Effector memory CD4-positive, alpha-beta T cell (primary cell): ENCODE results near the gene CACHD1.
"Not testable (repeated sequence)": the region's sequence is repeated elsewhere in the genome, so short reads cannot be mapped to it uniquely, and the experiment has no call there.

Source experiments
- DNase-seq, 3 donors: peaks; one replicate each; pipeline ENCODE4 v3.0.0-alpha.2; 2020
- H3K27ac ChIP-seq: 2 replicates; pipeline ENCODE4 v1.7.0; 2013; ENCODE audit warnings: mild to moderate bottlenecking, low read length, moderate library complexity; ENCODE audit not compliant: insufficient read depth, poor library complexity, severe bottlenecking
- H3K27me3 ChIP-seq: replicated peaks from 2 replicates; pipeline ENCODE4 v1.7.0; 2013; ENCODE audit warnings: mild to moderate bottlenecking, low read length; ENCODE audit not compliant: insufficient read depth, control insufficient read depth, poor library complexity, severe bottlenecking
- H3K36me3 ChIP-seq: 2 replicates; pipeline ENCODE4 v1.7.0; 2013; ENCODE audit warnings: mild to moderate bottlenecking, low read length, moderate library complexity; ENCODE audit not compliant: control insufficient read depth, insufficient read depth
- H3K4me1 ChIP-seq: 2 replicates; pipeline ENCODE4 v1.7.0; 2013; ENCODE audit warnings: low read length, mild to moderate bottlenecking; ENCODE audit not compliant: control insufficient read depth, insufficient read depth, poor library complexity, severe bottlenecking
- H3K4me3 ChIP-seq: 2 replicates; pipeline ENCODE4 v1.7.0; 2013; ENCODE audit warnings: low read length, low read depth, mild to moderate bottlenecking; ENCODE audit not compliant: insufficient read depth, poor library complexity, severe bottlenecking
- H3K9me3 ChIP-seq: 2 replicates; pipeline ENCODE4 v1.7.0; 2013; ENCODE audit warnings: mild to moderate bottlenecking, low read length, moderate library complexity; ENCODE audit not compliant: control insufficient read depth

The CACHD1 gene

DNA sequence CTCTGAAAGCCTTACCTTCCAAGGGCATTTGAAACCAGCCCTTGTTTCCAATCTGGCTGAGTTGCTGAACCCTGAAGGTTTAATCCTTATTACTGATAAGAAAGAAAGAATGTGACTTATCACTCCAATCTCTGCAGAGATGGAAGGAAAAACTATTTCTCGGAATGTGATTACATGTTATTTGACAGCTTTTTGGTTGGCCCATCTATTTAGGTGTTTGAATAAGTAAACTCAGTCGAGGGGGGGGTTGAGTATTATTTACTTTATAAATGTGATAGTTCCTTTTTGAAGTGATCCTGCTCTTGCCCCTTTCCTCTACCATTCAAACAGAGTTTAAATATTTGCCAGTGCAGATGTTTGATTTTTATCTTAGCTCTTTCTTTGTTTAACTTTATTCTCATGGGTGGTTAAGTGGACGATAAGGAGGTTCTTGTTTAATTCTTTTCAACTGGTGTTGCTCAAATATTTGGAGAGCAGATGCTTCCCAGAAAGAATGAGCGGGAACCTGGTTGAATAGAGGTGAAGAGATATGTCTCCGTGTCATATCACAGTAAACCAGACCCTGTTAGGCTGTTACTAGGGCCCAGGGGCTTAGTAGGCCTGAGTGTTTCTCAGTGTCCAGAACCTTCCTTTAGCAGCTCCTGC, 126.1 kb downstream of the CACHD1 start:
- H3K27me3 ChIP-seq: no peaks in the 10 kb centered on the region
- H3K27ac ChIP-seq: no peak overlapping the region
- no peaks in the 10 kb centered on the region for H3K9me3 ChIP-seq
- no peaks in the 10 kb centered on the region for H3K36me3 ChIP-seq
- DNase-seq: no peak
- H3K4me1 ChIP-seq: no peaks in the 10 kb centered on the region
- no peak overlapping the region for H3K4me3 ChIP-seq

DNA sequence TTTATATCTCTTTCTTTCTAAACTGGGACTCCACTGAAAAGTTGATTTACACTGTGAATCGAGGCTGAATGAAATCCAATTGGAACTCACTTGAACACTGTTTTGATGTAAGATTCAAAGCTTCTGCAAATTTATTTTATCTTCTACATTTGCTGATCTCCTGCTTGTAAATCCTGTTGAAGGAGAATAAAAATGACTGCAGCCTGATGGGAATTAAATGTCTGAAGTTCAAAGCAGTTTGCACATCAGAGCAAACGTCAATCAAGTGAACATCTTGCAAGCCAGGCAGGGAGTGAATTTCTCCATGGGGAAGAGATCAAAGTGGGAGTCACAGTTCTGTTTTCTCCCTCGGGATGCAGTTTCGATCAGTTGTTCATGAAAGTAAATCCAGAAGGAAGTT, 127.2 kb downstream of the CACHD1 start:
- H3K27me3 ChIP-seq: no peaks in the 10 kb centered on the region
- no peaks in the 10 kb centered on the region for H3K4me1 ChIP-seq
- DNase-seq: no peak
- no peaks in the 10 kb centered on the region for H3K36me3 ChIP-seq
- H3K27ac ChIP-seq: no peak overlapping the region
- H3K9me3 ChIP-seq: no peaks in the 10 kb centered on the region
- no peak overlapping the region for H3K4me3 ChIP-seq

DNA sequence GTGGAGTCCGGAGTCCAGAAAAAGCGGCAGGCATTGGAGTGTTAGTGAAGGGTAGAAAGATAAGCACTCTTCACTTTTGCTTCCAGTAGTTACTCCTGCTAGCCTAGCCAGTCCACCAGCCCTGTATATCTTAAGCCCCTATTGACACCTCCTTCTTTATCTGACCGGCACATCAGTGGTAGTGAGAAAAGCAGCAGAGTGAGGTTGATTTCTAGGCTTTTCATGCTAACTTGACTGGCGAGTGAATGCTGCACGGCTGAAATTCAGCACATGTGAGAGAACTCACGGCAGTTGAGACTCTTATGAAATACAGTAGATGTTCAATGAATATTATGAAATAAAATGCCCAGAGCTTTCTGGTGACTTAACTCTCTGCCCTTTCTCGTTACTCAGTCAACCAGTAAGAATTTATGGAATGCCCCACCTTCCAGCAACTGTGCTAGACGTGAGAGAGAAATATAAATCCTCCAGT, 128.2 kb downstream of the CACHD1 start:
- Histone ChIP-seq H3K36me3 (no peaks in the 10 kb centered on the region), H3K27me3 (no peaks in the 10 kb centered on the region), H3K27ac (no peak overlapping the region), H3K4me3 (no peak overlapping the region), H3K9me3 (no peaks in the 10 kb centered on the region), H3K4me1 (no peaks in the 10 kb centered on the region)
- no peak for DNase-seq

DNA sequence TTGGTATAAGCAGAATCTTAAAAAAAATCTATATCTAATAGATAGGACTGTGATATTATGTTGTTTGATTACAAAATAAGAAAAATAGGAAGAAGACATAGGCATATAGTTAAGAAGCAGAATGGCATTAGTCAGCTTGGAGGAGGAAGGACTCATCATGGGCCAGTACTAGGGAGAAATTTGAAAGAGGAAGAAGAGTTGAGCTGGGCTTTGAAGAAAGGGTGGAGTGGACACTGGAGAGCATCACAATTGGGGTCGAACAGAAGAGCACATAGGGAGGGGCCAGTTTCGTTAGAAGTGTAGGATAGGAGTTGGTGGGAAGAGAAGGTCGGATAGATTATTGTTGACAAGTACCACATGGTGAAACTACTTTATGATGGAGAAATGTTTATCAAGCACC, 129.3 kb downstream of the CACHD1 start:
- Histone ChIP-seq H3K9me3 (no peaks in the 10 kb centered on the region), H3K4me3 (no peak overlapping the region), H3K4me1 (no peaks in the 10 kb centered on the region), H3K36me3 (no peaks in the 10 kb centered on the region), H3K27me3 (no peaks in the 10 kb centered on the region), H3K27ac (no peak overlapping the region)
- DNase-seq: no peak

DNA sequence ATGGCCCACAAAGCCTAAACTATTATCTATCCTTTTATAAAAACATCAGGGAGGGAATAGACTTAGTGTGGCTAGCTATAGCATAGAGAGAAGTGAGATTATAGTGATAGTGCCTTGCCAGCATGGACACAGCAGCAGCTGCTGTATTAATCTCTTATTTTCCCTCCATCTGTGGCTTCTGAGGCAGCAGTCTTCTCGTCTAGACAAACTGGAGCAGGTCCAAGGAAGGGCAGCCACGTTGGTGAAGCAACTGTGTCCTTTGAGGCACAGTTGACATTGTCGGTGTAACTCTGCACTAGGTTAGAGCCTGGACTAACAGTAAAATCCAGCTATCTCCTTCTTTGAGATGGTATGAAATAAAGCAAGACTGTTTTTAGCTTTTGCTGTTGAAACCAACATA, 131.3 kb downstream of the CACHD1 start:
- Histone ChIP-seq H3K4me3 (no peak overlapping the region), H3K9me3 (no peaks in the 10 kb centered on the region), H3K36me3 (no peaks in the 10 kb centered on the region), H3K27me3 (no peaks in the 10 kb centered on the region), H3K27ac (no peak overlapping the region), H3K4me1 (no peaks in the 10 kb centered on the region)
- no peak for DNase-seq

DNA sequence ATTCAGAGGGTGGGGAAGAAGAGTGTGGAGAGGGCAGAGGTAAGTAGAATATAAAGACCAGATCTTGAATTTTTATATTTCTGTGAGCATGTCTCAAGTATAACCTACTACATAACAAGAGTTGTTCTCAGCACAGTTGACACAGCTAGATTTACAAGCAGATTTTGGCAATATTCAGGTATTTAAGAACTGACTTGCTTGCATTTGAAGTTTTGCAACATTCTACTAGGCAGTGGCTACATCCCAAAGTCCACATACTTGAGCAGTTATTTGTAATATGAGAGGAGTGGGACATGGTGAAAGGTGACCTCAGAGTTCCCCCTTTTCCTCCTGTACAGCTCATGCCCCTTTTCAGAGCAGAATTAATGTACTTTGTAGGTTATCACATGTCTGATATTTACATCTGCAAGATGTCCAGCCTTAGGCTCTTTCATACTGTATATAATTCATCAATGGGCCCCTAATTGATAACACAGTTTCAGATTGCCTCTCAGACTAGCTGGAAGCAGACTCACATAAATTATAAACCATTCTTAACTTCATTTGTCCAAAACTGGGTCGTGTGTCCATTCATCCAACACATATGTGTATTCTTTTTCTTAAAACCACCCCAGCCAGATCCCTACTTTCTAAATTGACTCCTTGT, 138.2 kb downstream of the CACHD1 start:
- no peak for DNase-seq
- Histone ChIP-seq H3K27me3 (no peaks in the 10 kb centered on the region), H3K4me1 (no peaks in the 10 kb centered on the region), H3K4me3 (no peak overlapping the region), H3K27ac (no peak overlapping the region), H3K9me3 (no peaks in the 10 kb centered on the region), H3K36me3 (no peaks in the 10 kb centered on the region)

DNA sequence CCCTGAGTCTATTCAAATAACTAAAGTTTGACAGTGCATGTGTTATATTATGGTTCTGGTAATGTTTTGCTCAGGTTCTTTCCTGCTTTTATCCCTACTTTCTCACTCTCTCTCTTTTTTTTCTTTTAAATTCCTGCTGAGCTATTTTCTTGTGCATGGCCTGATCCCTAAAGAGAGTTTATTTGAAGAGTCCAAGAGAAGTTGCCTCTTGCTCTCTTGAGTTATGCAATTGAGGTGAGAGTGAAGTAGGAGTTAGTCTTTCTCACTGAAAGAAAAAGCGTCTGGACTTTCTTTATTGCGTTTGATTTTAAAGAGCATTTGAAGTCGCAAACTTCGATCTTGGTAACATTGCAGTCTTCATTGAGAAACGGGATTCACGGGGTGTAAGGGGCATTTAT, 138.7 kb downstream of the CACHD1 start:
- Histone ChIP-seq H3K4me3 (no peak overlapping the region), H3K27me3 (no peaks in the 10 kb centered on the region), H3K4me1 (no peaks in the 10 kb centered on the region), H3K9me3 (no peaks in the 10 kb centered on the region), H3K36me3 (no peaks in the 10 kb centered on the region), H3K27ac (no peak overlapping the region)
- DNase-seq: no peak

DNA sequence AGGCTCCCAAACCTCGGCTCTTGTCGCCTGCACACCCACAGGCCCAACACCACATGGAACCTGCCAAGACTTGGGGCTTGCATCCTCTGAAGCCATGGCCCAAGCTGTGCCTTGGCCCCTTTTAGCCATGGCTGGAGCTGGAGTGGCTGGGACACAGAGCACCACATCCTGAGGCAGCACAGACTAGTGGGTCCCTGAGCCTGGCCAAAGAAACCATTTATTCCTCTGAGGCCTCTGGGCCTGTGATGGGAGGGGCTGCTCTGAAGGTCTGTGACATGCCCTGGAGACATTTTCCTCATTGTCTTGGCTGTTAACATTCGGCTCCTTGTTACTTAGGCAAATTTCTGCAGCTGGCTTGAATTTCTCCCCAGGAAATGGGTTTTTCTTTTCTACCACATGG, 141.0 kb downstream of the CACHD1 start:
- not testable (repeated sequence) for H3K4me3 ChIP-seq, H3K4me1 ChIP-seq, H3K36me3 ChIP-seq, H3K9me3 ChIP-seq, H3K27me3 ChIP-seq, DNase-seq, H3K27ac ChIP-seq

DNA sequence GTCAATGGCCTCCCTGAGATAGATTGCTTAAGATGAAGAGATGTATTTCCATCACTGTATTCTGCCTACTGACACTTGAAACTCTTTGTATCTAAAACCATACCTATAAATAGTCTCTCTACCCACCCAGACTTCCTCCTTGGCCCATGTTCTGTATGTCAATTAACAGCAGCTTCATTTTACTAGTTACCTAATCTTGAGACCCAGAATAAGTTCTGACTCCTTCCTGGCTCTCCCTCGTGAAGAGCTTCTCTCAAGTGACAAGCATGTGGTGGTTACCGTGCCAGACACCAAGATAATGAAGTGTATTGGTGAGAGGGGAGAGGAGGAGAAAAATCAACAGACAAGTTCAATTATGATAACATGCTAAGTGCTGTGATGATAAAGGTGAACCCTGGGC, 146.1 kb downstream of the CACHD1 start:
- peaks cover 2% of the 10 kb centered on the region for H3K27me3 ChIP-seq

DNA sequence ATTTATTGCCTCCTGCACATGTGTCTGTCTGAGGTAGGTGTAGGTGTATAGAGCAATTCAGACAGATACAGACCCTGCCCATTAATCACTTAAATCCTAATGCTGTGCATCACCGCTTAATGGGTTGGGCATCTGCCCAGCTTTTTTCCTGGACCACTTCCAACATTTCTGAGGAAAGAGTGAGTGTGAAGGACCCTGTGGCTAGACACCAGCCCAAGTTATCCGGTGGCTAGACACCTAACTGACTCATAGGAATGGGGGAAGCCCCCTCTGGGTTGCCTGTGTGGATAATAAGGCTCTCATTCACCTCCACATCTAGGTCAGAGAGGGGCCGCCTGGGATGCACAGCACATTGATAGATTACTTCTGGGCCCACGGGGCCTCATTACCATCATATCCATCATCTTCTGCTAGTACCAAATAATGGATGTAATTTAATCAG, 153.8 kb downstream of the CACHD1 start:
- no peaks in the 10 kb centered on the region for H3K27me3 ChIP-seq
- no peaks in the 10 kb centered on the region for H3K4me1 ChIP-seq
- no peak overlapping the region for H3K4me3 ChIP-seq
- H3K9me3 ChIP-seq: no peaks in the 10 kb centered on the region
- no peaks in the 10 kb centered on the region for H3K36me3 ChIP-seq
- H3K27ac ChIP-seq: no peak overlapping the region
- no peak for DNase-seq

More for the DNA sequence above, 146.1 kb downstream of the CACHD1 start:
- no peak for DNase-seq
- H3K36me3 ChIP-seq: no peaks in the 10 kb centered on the region
- no peaks in the 10 kb centered on the region for H3K4me1 ChIP-seq
- H3K4me3 ChIP-seq: no peak overlapping the region
- no peak overlapping the region for H3K27ac ChIP-seq
- no peaks in the 10 kb centered on the region for H3K9me3 ChIP-seq
